PC-9 (cell line): ENCODE data around the gene MAMDC4.

ENCODE experiments used
- CTCF ChIP-seq: fragments of 200-600 bp; sonication (generic); conservative IDR thresholded peaks from 2 replicates; pipeline ENCODE4 v1.6.1; 2017; ENCODE audit warnings: mixed run types, antibody characterized with exemption, mild to moderate bottlenecking, moderate library complexity
- EZH2 ChIP-seq: fragments of 200-600 bp; sonication (generic); IDR thresholded peaks from 2 replicates; pipeline ENCODE4 v1.8.0; 2017; ENCODE audit warnings: antibody characterized with exemption, low read depth

- TF ChIP-seq CTCF (no peak), EZH2 (no peak)
Observed at GRCh38 chr9:136900556-136900955, 48.4 kb downstream of the MAMDC4 start.
